Measurements from ENCODE around the gene SSBP4. TPM values are rescaled to one million over a fixed set of nuclear protein-coding genes. Genes with fewer than 3 reads are reported as not detected.

SSBP4 gene
- total RNA-seq, 2 donors from 2014 or later, result 71.5 to 120 TPM

DNA sequence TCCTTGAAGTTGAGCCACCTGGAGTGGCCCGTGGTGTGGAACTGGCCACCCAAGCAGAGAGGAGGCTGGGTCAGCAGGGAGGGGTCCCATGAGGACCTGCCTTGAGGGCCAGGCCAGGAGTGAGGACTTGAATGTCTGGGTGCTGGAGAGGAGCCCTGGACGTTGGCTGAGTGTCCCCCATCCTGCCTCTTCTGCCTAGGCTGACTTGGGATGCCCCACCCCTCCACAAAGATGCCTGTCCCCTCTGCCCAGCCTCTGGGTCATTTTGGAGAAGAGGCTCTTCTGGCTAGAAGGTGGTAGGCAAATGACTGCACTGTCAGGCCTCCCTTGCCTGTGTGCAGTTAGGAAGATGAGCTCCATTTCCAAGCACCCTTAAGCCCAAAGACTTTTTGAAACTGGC is 1.7 kb downstream of the SSBP4 start:
- Histone ChIP-seq H3K36me3 (no peaks in the 10 kb centered on the region), H3K4me3 (no peak overlapping the region), H3K27ac (no peak overlapping the region), H3K27me3 (replicated peaks; ENCODE audit: insufficient read depth) (no peaks in the 10 kb centered on the region), H3K4me1 (replicated peaks) (peaks cover 14% of the 10 kb centered on the region), H3K9me3 (no peaks in the 10 kb centered on the region)
- DNase-seq (ENCODE audit: low spot score), result no peak
- TF ChIP-seq CTCF (IDR thresholded peaks at IDR 0.05), result no peak
- TF ChIP-seq POLR2A (IDR thresholded peaks at IDR 0.05), result no peak
- TF ChIP-seq POLR2AphosphoS5 (IDR thresholded peaks at IDR 0.05), result no peak
- intact Hi-C loops (cut with DNase I), result no loop called here
- 36% methylated on average over 2 of the region's 2 CpGs for WGBS

DNA sequence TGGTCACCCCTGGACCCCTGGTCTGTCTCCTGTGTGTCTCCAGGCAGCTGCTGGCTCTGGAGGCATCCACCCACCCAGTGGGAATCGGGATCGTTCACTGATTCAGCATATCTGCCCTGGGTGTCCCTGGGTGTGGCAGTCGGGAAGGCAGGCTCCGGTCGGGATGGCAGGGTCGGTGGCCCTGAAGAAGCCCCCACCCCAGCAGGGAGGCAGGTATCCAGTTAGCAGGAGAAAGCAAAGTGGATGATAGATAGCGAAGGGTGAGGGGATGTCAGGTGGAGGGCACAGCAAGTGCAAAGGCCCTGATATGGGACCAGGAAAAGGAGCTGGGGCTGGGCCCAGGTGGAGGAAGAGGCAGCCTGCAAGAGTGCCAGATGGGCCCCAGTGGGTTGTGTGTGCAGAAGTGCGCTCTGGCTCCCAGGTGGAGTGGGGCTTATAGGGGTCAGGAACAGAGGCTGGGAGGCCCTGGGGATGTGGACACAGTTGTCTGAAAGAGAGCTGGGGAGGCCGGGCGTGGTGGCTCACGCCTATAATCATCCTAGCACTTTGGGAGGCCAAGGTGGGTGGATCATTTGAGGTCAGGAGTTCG is 2.3 kb downstream of the SSBP4 start:
- DNase-seq (ENCODE audit: low spot score), result no peak
- 85% methylated on average over 12 of the region's 12 CpGs for WGBS
- no peaks in the 10 kb centered on the region for H3K36me3 ChIP-seq
- intact Hi-C loops (cut with DNase I), result no loop called here
- H3K27me3 ChIP-seq (replicated peaks; ENCODE audit: insufficient read depth), result no peaks in the 10 kb centered on the region
- peaks cover 14% of the 10 kb centered on the region for H3K4me1 ChIP-seq (replicated peaks)
- no peak for TF ChIP-seq CTCF (IDR thresholded peaks at IDR 0.05)
- TF ChIP-seq POLR2A (IDR thresholded peaks at IDR 0.05), result no peak
- TF ChIP-seq POLR2AphosphoS5 (IDR thresholded peaks at IDR 0.05), result no peak
- H3K27ac ChIP-seq, result no peak overlapping the region
- H3K9me3 ChIP-seq, result no peaks in the 10 kb centered on the region
- H3K4me3 ChIP-seq, result no peak overlapping the region

- Histone ChIP-seq H3K4me3 (no peak overlapping the region), H3K27ac (no peak overlapping the region), H3K36me3 (no peaks in the 10 kb centered on the region), H3K4me1 (replicated peaks) (peaks cover 7% of the 10 kb centered on the region), H3K9me3 (no peaks in the 10 kb centered on the region), H3K27me3 (replicated peaks; ENCODE audit: insufficient read depth) (no peaks in the 10 kb centered on the region)
- no peak for DNase-seq (ENCODE audit: low spot score)
- 79% methylated on average over 14 of the region's 14 CpGs for WGBS
- intact Hi-C loops (cut with DNase I), result no loop called here
- TF ChIP-seq CTCF (IDR thresholded peaks at IDR 0.05) (no peak), POLR2A (IDR thresholded peaks at IDR 0.05) (no peak)
Observed at GRCh38 chr19:18422530-18423191, 3.5 kb downstream of the SSBP4 start.

DNA sequence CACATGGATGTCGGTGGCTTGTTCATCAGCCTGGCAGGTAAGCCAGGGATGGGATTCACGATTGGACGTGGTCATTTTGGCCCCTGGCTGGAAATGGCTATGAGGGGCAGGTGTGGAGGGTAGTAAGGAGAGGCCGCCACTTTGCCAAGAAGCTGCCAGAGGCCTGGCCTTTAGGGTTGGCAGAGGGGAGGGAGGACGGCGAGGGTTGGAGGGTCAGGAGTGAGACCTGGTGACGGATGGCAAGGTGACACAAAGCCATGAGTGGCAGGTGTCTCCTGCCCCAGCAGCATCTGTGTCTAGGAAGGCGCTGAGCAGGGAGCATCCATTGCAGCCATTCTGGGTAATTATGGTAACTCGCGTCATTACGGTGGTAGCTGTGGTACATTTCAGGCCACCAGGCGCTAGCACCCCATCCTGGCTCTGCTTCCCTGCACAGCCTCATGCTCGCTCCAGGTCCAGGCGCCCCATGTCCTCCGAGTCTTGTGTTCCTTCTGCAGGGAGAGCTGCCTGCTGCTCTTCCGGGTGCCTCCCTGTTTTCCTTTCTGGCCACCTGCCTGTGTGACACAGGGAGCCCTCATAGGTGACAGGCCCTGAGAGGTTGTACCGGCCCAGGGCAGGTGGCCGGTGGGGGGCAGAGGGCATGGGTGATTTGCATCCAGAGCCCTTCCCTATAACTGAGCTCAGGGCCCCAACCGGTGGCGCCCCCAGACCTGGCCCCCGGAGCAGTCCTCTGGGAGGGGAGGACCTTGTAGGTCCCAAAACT is 4.2 kb downstream of the SSBP4 start:
- TF ChIP-seq POLR2A (IDR thresholded peaks at IDR 0.05), result no peak
- TF ChIP-seq CTCF (IDR thresholded peaks at IDR 0.05), result no peak
- TF ChIP-seq POLR2AphosphoS5 (IDR thresholded peaks at IDR 0.05), result no peak
- Histone ChIP-seq H3K27ac (no peak overlapping the region), H3K9me3 (no peaks in the 10 kb centered on the region), H3K36me3 (no peaks in the 10 kb centered on the region), H3K27me3 (replicated peaks; ENCODE audit: insufficient read depth) (no peaks in the 10 kb centered on the region), H3K4me3 (no peak overlapping the region), H3K4me1 (replicated peaks) (peaks cover 5% of the 10 kb centered on the region)
- intact Hi-C loops (cut with DNase I), result no loop called here
- DNase-seq (ENCODE audit: low spot score), result no peak
- 82% methylated on average over 21 of the region's 21 CpGs for WGBS
